ENCODE results near the gene ZNF385B.

- TF ChIP-seq CTCF (IDR thresholded peaks at IDR 0.05) (no peak), POLR2A (IDR thresholded peaks at IDR 0.05) (no peak)
Measured at GRCh38 chr2:179853108-179853507, 8.3 kb downstream of the ZNF385B start.

All from Peyer's patch (tissue), 4 donors.